ENCODE measurements around the gene NHLRC4. TPM values are rescaled to one million over a fixed set of nuclear protein-coding genes. Genes with fewer than 3 reads are reported as not detected.

NHLRC4 gene
- total and polyA plus RNA-seq, 9 of the 15 experiments (the other 6 are each of a cell fraction or from before 2014, with no cell fraction given): 0.24 to 3.7 (median 1.3) TPM; not detected in 2

- POLR2A ChIA-PET: interaction anchor here (0.6 to 1.6 kb wide), 8 partner anchors 8 to 43 kb away, joined by 3 to 7 read pairs (median 4); partner anchors contain the start of gene METTL26
- ATAC-seq (no peak), FAIRE-seq (no peak), DNase-seq (ENCODE audit: extremely low read depth in 1 of 4, low spot score in 3 of 4) (no peak)
- Histone ChIP-seq H3K4me3 (no peak overlapping the region), H3K4me2 (ENCODE audit: insufficient read depth, low read length) (no peak overlapping the region), H4K20me1 (replicated peaks; ENCODE audit: control insufficient read depth, insufficient read depth, low read length) (peaks cover 16% of the 10 kb centered on the region), H3K4me1 (replicated peaks in 1 of 2; ENCODE audit: control insufficient read depth in 2 of 2, insufficient read depth in 2 of 2, low read length in 2 of 2) (peaks cover 14 to 59% of the 10 kb centered on the region in 2 experiments; a peak in 4 of 5 replicates), H3K36me3 (ENCODE audit: control insufficient read depth, insufficient read depth, low read length) (peaks cover 33% of the 10 kb centered on the region; the same call in 2 of the 3 replicates), H2AFZ (ENCODE audit: low read depth, low read length) (no peak overlapping the region), H3K27me3 (ENCODE audit: control insufficient read depth in 2 of 2, insufficient read depth in 2 of 2, low read length in 2 of 2) (no peaks in the 10 kb centered on the region), H3K9me3 (replicated peaks; ENCODE audit: control insufficient read depth, insufficient read depth, low read depth, low read length) (no peaks in the 10 kb centered on the region), H3K27ac (ENCODE audit: extremely low read depth, low read depth, low read length) (no peak overlapping the region), H3K9me1 (ENCODE audit: control insufficient read depth, insufficient read depth, low read length) (peaks cover 7% of the 10 kb centered on the region), H3K79me2 (ENCODE audit: control insufficient read depth, insufficient read depth, low read length) (peaks cover 79% of the 10 kb centered on the region), H3K9ac (ENCODE audit: insufficient read depth in 1 of 2, low read depth in 2 of 2, low read length in 2 of 2) (peak overlapping the region in 1 of 2 experiments; percentile 82; a peak in 2 of 4 replicates)
- CTCF ChIA-PET (ENCODE audit: low intra/inter-chr PET ratio): no interaction called here
- TF ChIP-seq E2F6 (IDR thresholded peaks at IDR 0.05; ENCODE audit: borderline replicate concordance in 1 of 2, extremely low read depth in 1 of 2, insufficient read depth in 1 of 2, insufficient read length in 1 of 2, low read depth in 1 of 2, low read length in 1 of 2, poor library complexity in 1 of 2, severe bottlenecking in 1 of 2) (peak in 1 of 2 experiments; percentile 9), CEBPB (tag; IDR thresholded peaks at IDR 0.05) (peak; percentile 61), USF1 (CRISPR knock-in tag; IDR thresholded peaks at IDR 0.05) (peak; percentile 36; the same call in 1 of the 2 replicates), NFIC (IDR thresholded peaks at IDR 0.05) (peak; percentile 68), ZBTB33 (CRISPR knock-in tag; IDR thresholded peaks at IDR 0.05) (0 out of 2 replicates have a peak, but pooled peaks have one; percentile 50), ARID2 (IDR thresholded peaks at IDR 0.05) (no peak), CEBPG (CRISPR knock-in tag; IDR thresholded peaks at IDR 0.05) (0 out of 2 replicates have a peak, but pooled peaks have one; percentile 49), CEBPG (tag; conservative IDR thresholded peaks at IDR 0.05 in 1 of 2, IDR thresholded peaks at IDR 0.05 in 1 of 2) (no peak), FOXA1 (IDR thresholded peaks at IDR 0.05; ENCODE audit: borderline replicate concordance) (no peak)
- intact Hi-C loops (cut with micrococcal nuclease) (no loop called here), in situ Hi-C loops (cut with MboI) (no loop called here)
- BruUV-seq (replicated peaks): no TSS peak
- WGBS (ENCODE audit: insufficient coverage, low coverage, missing lambda C conversion rate): 81% methylated on average over 24 of the region's 24 CpGs
Measured at GRCh38 chr16:592518-593306, 25.9 kb downstream of the NHLRC4 start.
